Hematopoietic multipotent progenitor cell treated with erythropoietin and hydrocortisone succinate and interleukin-3 and kit ligand, for 17 days (in vitro differentiated cells): ENCODE results near the gene USP6NL.

Experiments used
- DNase-seq: peaks from one replicate; pipeline ENCODE4 v3.0.0-alpha.2; 2015; ENCODE audit warnings: low spot score

Gene USP6NL

DNA sequence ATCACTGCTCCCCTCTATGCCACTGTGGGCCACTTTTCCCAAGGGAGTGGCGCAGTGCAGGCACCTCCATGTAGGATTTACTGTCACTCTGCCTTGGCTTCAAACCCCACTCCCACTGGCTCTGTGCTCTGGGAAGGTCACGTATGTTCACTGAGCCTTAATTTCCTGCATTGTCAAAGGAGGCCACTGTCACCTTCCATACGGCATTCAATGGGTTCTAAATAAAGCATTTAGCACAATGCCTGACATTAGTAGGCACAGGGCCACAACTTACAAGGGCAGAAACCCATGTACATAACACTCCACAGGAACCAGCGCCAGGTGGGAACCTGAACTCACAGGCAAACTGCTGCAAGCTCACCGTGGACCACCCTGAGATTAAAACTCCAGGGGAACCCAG is 196.4 kb downstream of the USP6NL start:
- DNase-seq, result no peak

- DNase-seq, result no peak
Measured at GRCh38 chr10:11414314-11415038, 197.0 kb downstream of the USP6NL start.

DNA sequence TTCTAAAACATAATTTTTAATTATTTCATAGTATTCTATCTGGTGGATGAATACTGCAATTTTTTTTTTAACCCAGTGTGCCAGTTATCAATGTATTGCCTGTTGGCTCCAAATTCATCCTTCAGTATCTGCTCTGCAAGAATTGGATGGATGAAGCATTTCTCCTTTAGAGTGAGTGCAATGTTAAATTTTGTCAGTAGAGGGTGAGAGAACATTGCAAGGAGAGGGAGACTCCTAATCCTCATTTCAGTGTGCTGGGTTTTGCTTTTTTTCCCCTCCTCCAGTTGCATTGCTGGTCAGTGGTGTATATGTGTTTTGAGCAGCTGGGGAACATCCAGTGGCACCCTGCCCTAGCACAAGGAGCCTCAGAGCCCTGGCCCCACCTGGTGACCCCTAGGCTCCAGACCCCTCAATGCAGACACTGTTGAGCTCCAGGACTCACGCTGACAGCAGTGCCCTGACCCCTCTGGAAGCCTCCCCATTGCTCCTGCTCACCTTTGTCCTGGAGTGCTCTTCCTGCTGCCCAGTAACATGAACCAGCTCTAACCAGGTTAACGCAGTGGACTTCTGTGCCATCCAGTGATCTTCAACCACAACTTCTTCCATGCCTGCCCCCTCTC is 199.4 kb downstream of the USP6NL start:
- DNase-seq, result no peak

- DNase-seq, result no peak
Measured at GRCh38 chr10:11409357-11409756, 202.1 kb downstream of the USP6NL start.

DNA sequence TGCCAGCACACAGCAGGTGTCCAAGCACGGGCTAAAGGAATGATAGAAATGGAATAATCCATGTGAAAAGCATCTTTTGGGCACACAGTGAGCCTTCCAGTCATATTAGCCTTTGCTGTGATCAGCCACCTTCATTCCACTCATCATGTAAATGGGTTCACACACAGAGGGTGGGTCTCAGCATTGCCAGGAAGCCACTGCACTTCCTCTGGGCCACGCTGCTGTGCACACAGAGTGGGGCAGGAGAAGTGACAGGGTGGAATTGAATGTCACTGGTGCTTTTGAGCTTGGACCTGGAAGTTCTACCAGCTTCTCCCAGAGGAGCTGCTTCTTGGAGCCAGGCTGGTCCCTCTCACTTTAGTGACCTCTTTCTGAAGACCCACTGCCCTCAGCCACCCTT is 203.5 kb downstream of the USP6NL start:
- no peak for DNase-seq

DNA sequence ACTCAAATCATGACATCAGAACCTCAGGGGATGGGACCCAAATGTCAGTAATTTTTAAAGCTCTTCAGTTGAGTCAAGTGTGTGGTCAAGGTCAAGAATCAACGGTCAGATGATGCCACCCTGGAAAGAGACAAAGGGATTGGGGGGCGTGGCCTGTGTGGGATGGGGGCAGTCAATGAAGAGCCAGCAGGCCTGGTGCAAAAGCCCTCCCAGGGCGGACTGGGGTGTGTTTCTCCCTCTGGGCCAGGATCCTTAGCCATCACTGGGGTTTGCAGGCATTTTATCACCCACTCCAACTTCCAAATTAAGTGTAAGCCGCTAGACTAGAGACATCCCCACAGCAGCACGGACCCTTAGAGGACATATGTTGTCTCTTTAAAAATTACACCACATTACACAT is 204.7 kb downstream of the USP6NL start:
- DNase-seq, result no peak

DNA sequence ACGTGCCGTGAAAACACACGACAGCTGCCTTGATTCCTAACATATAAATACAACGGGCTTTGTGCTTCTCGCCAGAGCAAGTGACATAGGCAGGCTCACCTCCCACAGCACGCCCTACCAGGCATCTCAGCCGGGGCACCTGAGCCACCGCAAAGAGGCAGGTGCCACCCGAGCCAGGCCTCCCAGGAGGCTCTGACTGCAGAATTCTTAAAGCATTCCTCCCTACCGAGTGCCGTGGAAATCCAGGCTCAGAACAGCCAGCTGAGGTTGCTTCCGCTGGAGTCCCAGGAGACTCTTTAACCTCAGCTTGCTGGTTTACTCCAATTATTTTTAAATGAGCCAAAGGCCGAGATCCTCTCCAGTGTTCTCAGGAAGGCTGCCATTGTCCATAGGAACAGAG is 206.5 kb downstream of the USP6NL start:
- DNase-seq, result no peak
